Measurements from ENCODE around the gene POU5F1.
"Not testable (repeated sequence)": the region's sequence is repeated elsewhere in the genome, so short reads cannot be mapped to it uniquely, and the experiment has no call there.

Gene POU5F1

GRCh38 chr6:31192431-31193105, 22.1 kb upstream of the POU5F1 start:
- peak; percentile 28 for DNase-seq (ENCODE audit: low read depth, low spot score)

- no peak for DNase-seq (ENCODE audit: low read depth, low spot score)
Observed at GRCh38 chr6:31190488-31190887, 20.0 kb upstream of the POU5F1 start.

- not testable (repeated sequence) for DNase-seq (ENCODE audit: low read depth, low spot score)
Observed at GRCh38 chr6:31189223-31189622, 18.7 kb upstream of the POU5F1 start.

- no peak for DNase-seq (ENCODE audit: low read depth, low spot score)
Observed at GRCh38 chr6:31187780-31188194, 17.3 kb upstream of the POU5F1 start.

- no peak for DNase-seq (ENCODE audit: low read depth, low spot score)
Observed at GRCh38 chr6:31186052-31186734, 15.7 kb upstream of the POU5F1 start.

GRCh38 chr6:31185695-31186051, 15.2 kb upstream of the POU5F1 start:
- not testable (repeated sequence) for DNase-seq (ENCODE audit: low read depth, low spot score)

- DNase-seq (ENCODE audit: low read depth, low spot score) = not testable (repeated sequence)
Observed at GRCh38 chr6:31183859-31184258, 13.4 kb upstream of the POU5F1 start.

- DNase-seq (ENCODE audit: low read depth, low spot score) = not testable (repeated sequence)
Observed at GRCh38 chr6:31183287-31183686, 12.8 kb upstream of the POU5F1 start.

GRCh38 chr6:31180500-31180899, 10.0 kb upstream of the POU5F1 start:
- peak; percentile 54 for DNase-seq (ENCODE audit: low read depth, low spot score)

GRCh38 chr6:31179896-31180295, 9.4 kb upstream of the POU5F1 start:
- no peak for DNase-seq (ENCODE audit: low read depth, low spot score)

GRCh38 chr6:31179042-31179386, 8.5 kb upstream of the POU5F1 start:
- DNase-seq (ENCODE audit: low read depth, low spot score) = no peak

- DNase-seq (ENCODE audit: low read depth, low spot score) = no peak
Observed at GRCh38 chr6:31178143-31179041, 7.9 kb upstream of the POU5F1 start.

GRCh38 chr6:31175971-31176370, 5.5 kb upstream of the POU5F1 start:
- DNase-seq (ENCODE audit: low read depth, low spot score) = no peak

GRCh38 chr6:31174378-31174777, 3.9 kb upstream of the POU5F1 start:
- DNase-seq (ENCODE audit: low read depth, low spot score) = no peak

- DNase-seq (ENCODE audit: low read depth, low spot score) = no peak
Observed at GRCh38 chr6:31173406-31173805, 2.9 kb upstream of the POU5F1 start.

- no peak for DNase-seq (ENCODE audit: low read depth, low spot score)
Observed at GRCh38 chr6:31172973-31173384, 2.5 kb upstream of the POU5F1 start.

- no peak for DNase-seq (ENCODE audit: low read depth, low spot score)
Observed at GRCh38 chr6:31171931-31172905, 1.7 kb upstream of the POU5F1 start.

GRCh38 chr6:31170987-31171671, 647 bp upstream of the POU5F1 start:
- DNase-seq (ENCODE audit: low read depth, low spot score) = no peak

- DNase-seq (ENCODE audit: low read depth, low spot score) = not testable (repeated sequence)
Observed at GRCh38 chr6:31169858-31170599, 453 bp downstream of the POU5F1 start.
